WTC11 (cell line): ENCODE data around the gene MRPL47. TPM values are rescaled to one million over a fixed set of nuclear protein-coding genes. Genes with fewer than 3 reads are reported as not detected.

Source experiments
- ATAC-seq: fragments of 200-7000 bp; cut with Tn5 transposase; 2 replicates; pipeline ENCODE4 v1.10.0; 2021; ENCODE audit warnings: mild to moderate bottlenecking, moderate library complexity
- CTCF ChIA-PET: fragments of 300-600 bp; sonication (Branson Sonifier 250); formaldehyde crosslinking; loops from one replicate; lab custom pipeline; 2021; ENCODE audit warnings: antibody characterized with exemption; lab: Charles Lee
- POLR2A ChIA-PET: fragments of 350-600 bp; sonication (Branson Sonifier 250); formaldehyde crosslinking; loops from one replicate; lab custom pipeline; 2021; ENCODE audit warnings: antibody characterized with exemption; lab: Charles Lee
- DNase-seq: peaks from one replicate; pipeline ENCODE4 v3.0.0; 2021; ENCODE audit warnings: low spot score
- H3K27ac Mint-ChIP-seq: 2 replicates; pipeline ENCODE4 v1.8.0; 2021; ENCODE audit warnings: mixed read lengths
- H3K27me3 Mint-ChIP-seq: 2 replicates; pipeline ENCODE4 v1.8.0; 2021; ENCODE audit warnings: low read depth, mild to moderate bottlenecking, moderate library complexity, mixed read lengths
- H3K36me3 Mint-ChIP-seq: 2 replicates; pipeline ENCODE4 v1.8.0; 2021; ENCODE audit warnings: mixed read lengths
- H3K4me1 Mint-ChIP-seq: 2 replicates; pipeline ENCODE4 v1.8.0; 2022; ENCODE audit warnings: mixed read lengths
- H3K4me3 Mint-ChIP-seq: 2 replicates; pipeline ENCODE4 v1.8.0; 2021; ENCODE audit warnings: mild to moderate bottlenecking, moderate library complexity, mixed read lengths
- H3K9me3 Mint-ChIP-seq: 2 replicates; pipeline ENCODE4 v1.8.0; 2021; ENCODE audit warnings: mixed read lengths
- ATF1 ChIP-seq: sonication (generic); formaldehyde crosslinking; IDR thresholded peaks from 2 replicates; pipeline ENCODE4 v1.8.1; 2023; ENCODE audit warnings: mild to moderate bottlenecking, moderate library complexity, missing genetic modification reagents
- CBFB ChIP-seq: sonication (generic); formaldehyde crosslinking; IDR thresholded peaks from 2 replicates; pipeline ENCODE4 v1.8.1; 2022; ENCODE audit warnings: mild to moderate bottlenecking, low read depth, missing genetic modification reagents
- ESRRA ChIP-seq: sonication (generic); formaldehyde crosslinking; IDR thresholded peaks from 2 replicates; pipeline ENCODE4 v1.8.1; 2022; ENCODE audit warnings: mild to moderate bottlenecking, missing genetic modification reagents, borderline replicate concordance
- ETV6 ChIP-seq: sonication (generic); formaldehyde crosslinking; IDR thresholded peaks from 2 replicates; pipeline ENCODE4 v1.8.1; 2022; ENCODE audit warnings: mild to moderate bottlenecking, missing genetic modification reagents
- FOXK1 ChIP-seq: sonication (generic); formaldehyde crosslinking; IDR thresholded peaks from 2 replicates; pipeline ENCODE4 v1.8.0; 2022; ENCODE audit warnings: mild to moderate bottlenecking, moderate library complexity, missing genetic modification reagents
- GRHL2 ChIP-seq: fragments of 250-450 bp; sonication (Bioruptor Pico); IDR thresholded peaks from 2 replicates; pipeline ENCODE4 v1.8.0; 2022; ENCODE audit warnings: mild to moderate bottlenecking, moderate library complexity; ENCODE audit not compliant: insufficient replicate concordance, severe bottlenecking
- NFE2L1 ChIP-seq: sonication (generic); formaldehyde crosslinking; IDR thresholded peaks from 2 replicates; pipeline ENCODE4 v1.8.1; 2023; ENCODE audit warnings: missing genetic modification reagents
- NR2C2 ChIP-seq: sonication (generic); formaldehyde crosslinking; IDR thresholded peaks from 2 replicates; pipeline ENCODE4 v1.8.0; 2022; ENCODE audit warnings: mild to moderate bottlenecking, missing genetic modification reagents
- NR3C1 ChIP-seq: sonication (generic); formaldehyde crosslinking; conservative IDR thresholded peaks from 2 replicates; pipeline ENCODE4 v1.8.1; 2023; ENCODE audit warnings: low read depth, mild to moderate bottlenecking, missing genetic modification reagents
- SP1 ChIP-seq: sonication (generic); formaldehyde crosslinking; conservative IDR thresholded peaks from 2 replicates; pipeline ENCODE4 v1.8.1; 2022; ENCODE audit warnings: missing genetic modification reagents
- TEAD1 ChIP-seq: sonication (generic); formaldehyde crosslinking; IDR thresholded peaks from 2 replicates; pipeline ENCODE4 v1.8.0; 2022; ENCODE audit warnings: mild to moderate bottlenecking, missing genetic modification reagents
- ZBTB21 ChIP-seq: sonication (generic); formaldehyde crosslinking; IDR thresholded peaks from 2 replicates; pipeline ENCODE4 v1.8.1; 2023; ENCODE audit warnings: mild to moderate bottlenecking, missing genetic modification reagents, borderline replicate concordance
- ZNF121 ChIP-seq: sonication (generic); formaldehyde crosslinking; IDR thresholded peaks from 2 replicates; pipeline ENCODE4 v1.8.0; 2023; ENCODE audit warnings: missing genetic modification reagents
- ZNF138 ChIP-seq: sonication (generic); formaldehyde crosslinking; conservative IDR thresholded peaks from 2 replicates; pipeline ENCODE4 v1.8.1; 2022; ENCODE audit warnings: mild to moderate bottlenecking, moderate library complexity, missing genetic modification reagents
- ZNF219 ChIP-seq: sonication (generic); formaldehyde crosslinking; IDR thresholded peaks from 2 replicates; pipeline ENCODE4 v1.8.0; 2023; ENCODE audit warnings: missing genetic modification reagents, mild to moderate bottlenecking, borderline replicate concordance
- ZNF232 ChIP-seq: sonication (generic); formaldehyde crosslinking; IDR thresholded peaks from 2 replicates; pipeline ENCODE4 v1.8.0; 2022; ENCODE audit warnings: mild to moderate bottlenecking, missing genetic modification reagents
- ZNF396 ChIP-seq: fragments of 250-450 bp; sonication (Bioruptor Pico); IDR thresholded peaks from 2 replicates; pipeline ENCODE4 v1.8.0; 2021; ENCODE audit warnings: mild to moderate bottlenecking, moderate library complexity, borderline replicate concordance
- ZNF423 ChIP-seq: fragments of 250-450 bp; sonication (Bioruptor Pico); IDR thresholded peaks from 2 replicates; pipeline ENCODE4 v2.1.2; 2022; ENCODE audit warnings: mild to moderate bottlenecking, moderate library complexity
- total RNA-seq: library from RNA; stranded (reverse); gene quantifications from 3 replicates; pipeline ENCODE4 v1.2.3, GENCODE V29; 2021
- TF ChIP-seq, protein P1 (sequence below): fragments of 250-450 bp; sonication (Bioruptor Pico); IDR thresholded peaks from 2 replicates; pipeline ENCODE4 v1.9.0; 2021; ENCODE audit warnings: mild to moderate bottlenecking, borderline replicate concordance
- TF ChIP-seq, protein P2 (sequence below): sonication (generic); formaldehyde crosslinking; IDR thresholded peaks from 2 replicates; pipeline ENCODE4 v1.8.1; 2023; ENCODE audit warnings: mild to moderate bottlenecking, missing genetic modification reagents, moderate library complexity
- TF ChIP-seq, protein P3 (sequence below): sonication (generic); formaldehyde crosslinking; IDR thresholded peaks from 2 replicates; pipeline ENCODE4 v1.8.1; 2022; ENCODE audit warnings: low read depth, missing genetic modification reagents, borderline replicate concordance
- TF ChIP-seq, protein P4 (sequence below): sonication (generic); formaldehyde crosslinking; IDR thresholded peaks from 2 replicates; pipeline ENCODE4 v1.8.1; 2023; ENCODE audit warnings: mild to moderate bottlenecking, missing genetic modification reagents
- TF ChIP-seq, protein P5 (sequence below): sonication (generic); formaldehyde crosslinking; IDR thresholded peaks from 2 replicates; pipeline ENCODE4 v1.8.0; 2022; ENCODE audit warnings: mild to moderate bottlenecking, missing genetic modification reagents
- TF ChIP-seq, protein P6 (sequence below): sonication (generic); formaldehyde crosslinking; IDR thresholded peaks from 2 replicates; pipeline ENCODE4 v1.8.0; 2022; ENCODE audit warnings: mild to moderate bottlenecking, missing genetic modification reagents

Gene MRPL47
- total RNA-seq, 1 experiment from 2014 or later = 68.9 TPM

DNA sequence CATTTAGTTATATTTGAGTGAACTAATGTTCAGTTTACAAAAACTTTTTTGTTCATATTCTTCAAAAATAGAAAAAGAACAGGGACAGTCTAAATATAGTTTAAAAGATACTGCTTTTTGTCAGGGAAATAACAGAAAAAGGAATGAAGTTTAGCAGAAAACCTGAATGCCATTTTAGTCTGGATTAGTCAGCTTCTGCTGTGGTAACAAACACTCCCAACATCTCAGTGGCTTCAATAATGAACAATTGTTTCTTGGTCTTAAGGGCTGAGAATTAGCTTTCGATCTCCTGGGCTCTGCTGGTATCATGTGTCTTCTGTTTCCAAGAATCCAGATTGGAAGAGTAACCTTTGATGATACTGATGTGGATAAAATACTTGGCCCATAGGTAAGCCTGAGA, 36.0 kb upstream of the MRPL47 start:
- Mint-ChIP-seq H3K9me3 (peaks cover 7% of the 10 kb centered on the region), H3K4me3 (no peak overlapping the region), H3K27ac (no peak overlapping the region), H3K4me1 (peaks cover 4% of the 10 kb centered on the region; the same call in 1 of the 2 replicates)
- ATAC-seq (no peak), DNase-seq (no peak)
- ChIA-PET CTCF (interaction anchor here (1.0 kb wide), 1 partner anchor 9 kb away, joined by 3 read pairs; no protein-coding TSS in a partner anchor), POLR2A (no interaction called here)
- TF ChIP-seq, protein P1, sequence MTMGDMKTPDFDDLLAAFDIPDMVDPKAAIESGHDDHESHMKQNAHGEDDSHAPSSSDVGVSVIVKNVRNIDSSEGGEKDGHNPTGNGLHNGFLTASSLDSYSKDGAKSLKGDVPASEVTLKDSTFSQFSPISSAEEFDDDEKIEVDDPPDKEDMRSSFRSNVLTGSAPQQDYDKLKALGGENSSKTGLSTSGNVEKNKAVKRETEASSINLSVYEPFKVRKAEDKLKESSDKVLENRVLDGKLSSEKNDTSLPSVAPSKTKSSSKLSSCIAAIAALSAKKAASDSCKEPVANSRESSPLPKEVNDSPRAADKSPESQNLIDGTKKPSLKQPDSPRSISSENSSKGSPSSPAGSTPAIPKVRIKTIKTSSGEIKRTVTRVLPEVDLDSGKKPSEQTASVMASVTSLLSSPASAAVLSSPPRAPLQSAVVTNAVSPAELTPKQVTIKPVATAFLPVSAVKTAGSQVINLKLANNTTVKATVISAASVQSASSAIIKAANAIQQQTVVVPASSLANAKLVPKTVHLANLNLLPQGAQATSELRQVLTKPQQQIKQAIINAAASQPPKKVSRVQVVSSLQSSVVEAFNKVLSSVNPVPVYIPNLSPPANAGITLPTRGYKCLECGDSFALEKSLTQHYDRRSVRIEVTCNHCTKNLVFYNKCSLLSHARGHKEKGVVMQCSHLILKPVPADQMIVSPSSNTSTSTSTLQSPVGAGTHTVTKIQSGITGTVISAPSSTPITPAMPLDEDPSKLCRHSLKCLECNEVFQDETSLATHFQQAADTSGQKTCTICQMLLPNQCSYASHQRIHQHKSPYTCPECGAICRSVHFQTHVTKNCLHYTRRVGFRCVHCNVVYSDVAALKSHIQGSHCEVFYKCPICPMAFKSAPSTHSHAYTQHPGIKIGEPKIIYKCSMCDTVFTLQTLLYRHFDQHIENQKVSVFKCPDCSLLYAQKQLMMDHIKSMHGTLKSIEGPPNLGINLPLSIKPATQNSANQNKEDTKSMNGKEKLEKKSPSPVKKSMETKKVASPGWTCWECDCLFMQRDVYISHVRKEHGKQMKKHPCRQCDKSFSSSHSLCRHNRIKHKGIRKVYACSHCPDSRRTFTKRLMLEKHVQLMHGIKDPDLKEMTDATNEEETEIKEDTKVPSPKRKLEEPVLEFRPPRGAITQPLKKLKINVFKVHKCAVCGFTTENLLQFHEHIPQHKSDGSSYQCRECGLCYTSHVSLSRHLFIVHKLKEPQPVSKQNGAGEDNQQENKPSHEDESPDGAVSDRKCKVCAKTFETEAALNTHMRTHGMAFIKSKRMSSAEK (CRISPR knock-in tag) = no peak
- TF ChIP-seq ZNF219 (CRISPR knock-in tag) (no peak), ZNF423 (CRISPR knock-in tag) (no peak), NFE2L1 (no peak), CBFB (CRISPR knock-in tag) (no peak), ESRRA (CRISPR knock-in tag) (no peak), TEAD1 (CRISPR knock-in tag) (no peak), ZNF138 (no peak), ZNF232 (CRISPR knock-in tag) (no peak), ZNF396 (CRISPR knock-in tag) (no peak), GRHL2 (CRISPR knock-in tag) (no peak), NR3C1 (no peak), FOXK1 (CRISPR knock-in tag) (no peak), ZNF121 (CRISPR knock-in tag) (no peak), ETV6 (CRISPR knock-in tag) (no peak), NR2C2 (CRISPR knock-in tag) (no peak)
- TF ChIP-seq, protein P2, sequence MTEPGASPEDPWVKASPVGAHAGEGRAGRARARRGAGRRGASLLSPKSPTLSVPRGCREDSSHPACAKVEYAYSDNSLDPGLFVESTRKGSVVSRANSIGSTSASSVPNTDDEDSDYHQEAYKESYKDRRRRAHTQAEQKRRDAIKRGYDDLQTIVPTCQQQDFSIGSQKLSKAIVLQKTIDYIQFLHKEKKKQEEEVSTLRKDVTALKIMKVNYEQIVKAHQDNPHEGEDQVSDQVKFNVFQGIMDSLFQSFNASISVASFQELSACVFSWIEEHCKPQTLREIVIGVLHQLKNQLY (CRISPR knock-in tag) = no peak
- TF ChIP-seq, protein P3, sequence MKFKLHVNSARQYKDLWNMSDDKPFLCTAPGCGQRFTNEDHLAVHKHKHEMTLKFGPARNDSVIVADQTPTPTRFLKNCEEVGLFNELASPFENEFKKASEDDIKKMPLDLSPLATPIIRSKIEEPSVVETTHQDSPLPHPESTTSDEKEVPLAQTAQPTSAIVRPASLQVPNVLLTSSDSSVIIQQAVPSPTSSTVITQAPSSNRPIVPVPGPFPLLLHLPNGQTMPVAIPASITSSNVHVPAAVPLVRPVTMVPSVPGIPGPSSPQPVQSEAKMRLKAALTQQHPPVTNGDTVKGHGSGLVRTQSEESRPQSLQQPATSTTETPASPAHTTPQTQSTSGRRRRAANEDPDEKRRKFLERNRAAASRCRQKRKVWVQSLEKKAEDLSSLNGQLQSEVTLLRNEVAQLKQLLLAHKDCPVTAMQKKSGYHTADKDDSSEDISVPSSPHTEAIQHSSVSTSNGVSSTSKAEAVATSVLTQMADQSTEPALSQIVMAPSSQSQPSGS (CRISPR knock-in tag) = no peak
- TF ChIP-seq, all 79 proteins: peak for 0
- Mint-ChIP-seq H3K27me3 (no peaks in the 10 kb centered on the region), H3K36me3 (no peaks in the 10 kb centered on the region)

DNA sequence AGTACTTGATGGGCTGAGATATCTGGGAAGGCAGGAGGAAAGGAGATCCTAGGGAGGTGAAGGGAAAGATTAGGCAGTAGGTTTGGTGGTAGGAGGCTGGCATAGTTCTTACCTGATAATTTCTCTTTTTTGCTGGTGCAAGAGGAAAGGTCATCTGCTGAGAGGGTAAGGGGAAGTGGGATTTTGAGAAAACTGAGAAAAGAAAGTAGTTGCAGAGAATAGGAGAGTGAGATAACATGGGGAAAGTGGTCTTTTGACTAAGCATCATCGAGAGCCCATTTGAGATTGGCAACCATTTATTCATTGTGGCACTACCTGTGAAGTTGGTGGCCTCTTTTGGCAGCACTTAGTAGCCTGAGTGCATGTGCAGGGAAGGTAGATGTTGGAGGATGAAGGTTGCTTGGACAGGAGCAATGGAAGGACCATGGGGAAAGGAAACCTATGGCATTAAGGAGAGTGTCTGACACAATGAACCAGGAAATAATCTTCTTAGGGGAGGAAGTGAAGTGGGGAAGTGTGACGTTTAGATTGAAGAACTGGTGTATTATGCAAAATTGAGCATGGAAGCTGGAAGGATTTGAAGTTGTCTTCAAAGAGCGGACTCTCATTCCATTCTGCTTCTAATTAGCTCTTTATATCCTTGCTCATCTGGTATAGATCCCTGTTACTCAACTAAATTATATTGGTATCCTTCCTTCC, 26.5 kb upstream of the MRPL47 start:
- ChIA-PET POLR2A (no interaction called here), CTCF (interaction anchor here (1.4 kb wide), 1 partner anchor 19 kb away, joined by 6 read pairs; no protein-coding TSS in a partner anchor)
- no peaks in the 10 kb centered on the region for H3K9me3 Mint-ChIP-seq
- DNase-seq (no peak), ATAC-seq (no peak)
- peaks cover 3% of the 10 kb centered on the region for H3K4me1 Mint-ChIP-seq
- no peak overlapping the region for H3K4me3 Mint-ChIP-seq
- no peak overlapping the region for H3K27ac Mint-ChIP-seq
- no peaks in the 10 kb centered on the region for H3K27me3 Mint-ChIP-seq
- peaks cover under 1% of the 10 kb centered on the region; the same call in 1 of the 2 replicates for H3K36me3 Mint-ChIP-seq
- no peak for TF ChIP-seq ATF1 (CRISPR knock-in tag)
- TF ChIP-seq, protein P4, sequence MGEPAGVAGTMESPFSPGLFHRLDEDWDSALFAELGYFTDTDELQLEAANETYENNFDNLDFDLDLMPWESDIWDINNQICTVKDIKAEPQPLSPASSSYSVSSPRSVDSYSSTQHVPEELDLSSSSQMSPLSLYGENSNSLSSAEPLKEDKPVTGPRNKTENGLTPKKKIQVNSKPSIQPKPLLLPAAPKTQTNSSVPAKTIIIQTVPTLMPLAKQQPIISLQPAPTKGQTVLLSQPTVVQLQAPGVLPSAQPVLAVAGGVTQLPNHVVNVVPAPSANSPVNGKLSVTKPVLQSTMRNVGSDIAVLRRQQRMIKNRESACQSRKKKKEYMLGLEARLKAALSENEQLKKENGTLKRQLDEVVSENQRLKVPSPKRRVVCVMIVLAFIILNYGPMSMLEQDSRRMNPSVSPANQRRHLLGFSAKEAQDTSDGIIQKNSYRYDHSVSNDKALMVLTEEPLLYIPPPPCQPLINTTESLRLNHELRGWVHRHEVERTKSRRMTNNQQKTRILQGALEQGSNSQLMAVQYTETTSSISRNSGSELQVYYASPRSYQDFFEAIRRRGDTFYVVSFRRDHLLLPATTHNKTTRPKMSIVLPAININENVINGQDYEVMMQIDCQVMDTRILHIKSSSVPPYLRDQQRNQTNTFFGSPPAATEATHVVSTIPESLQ = no peak
- TF ChIP-seq SP1 (CRISPR knock-in tag) = no peak
- TF ChIP-seq, protein P5, sequence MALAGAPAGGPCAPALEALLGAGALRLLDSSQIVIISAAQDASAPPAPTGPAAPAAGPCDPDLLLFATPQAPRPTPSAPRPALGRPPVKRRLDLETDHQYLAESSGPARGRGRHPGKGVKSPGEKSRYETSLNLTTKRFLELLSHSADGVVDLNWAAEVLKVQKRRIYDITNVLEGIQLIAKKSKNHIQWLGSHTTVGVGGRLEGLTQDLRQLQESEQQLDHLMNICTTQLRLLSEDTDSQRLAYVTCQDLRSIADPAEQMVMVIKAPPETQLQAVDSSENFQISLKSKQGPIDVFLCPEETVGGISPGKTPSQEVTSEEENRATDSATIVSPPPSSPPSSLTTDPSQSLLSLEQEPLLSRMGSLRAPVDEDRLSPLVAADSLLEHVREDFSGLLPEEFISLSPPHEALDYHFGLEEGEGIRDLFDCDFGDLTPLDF (CRISPR knock-in tag) = no peak
- TF ChIP-seq, protein P6, sequence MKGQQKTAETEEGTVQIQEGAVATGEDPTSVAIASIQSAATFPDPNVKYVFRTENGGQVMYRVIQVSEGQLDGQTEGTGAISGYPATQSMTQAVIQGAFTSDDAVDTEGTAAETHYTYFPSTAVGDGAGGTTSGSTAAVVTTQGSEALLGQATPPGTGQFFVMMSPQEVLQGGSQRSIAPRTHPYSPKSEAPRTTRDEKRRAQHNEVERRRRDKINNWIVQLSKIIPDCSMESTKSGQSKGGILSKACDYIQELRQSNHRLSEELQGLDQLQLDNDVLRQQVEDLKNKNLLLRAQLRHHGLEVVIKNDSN = no peak
- no peak for TF ChIP-seq ZBTB21 (CRISPR knock-in tag)
- no peak for TF ChIP-seq ETV6 (CRISPR knock-in tag)
- TF ChIP-seq, protein P3 (CRISPR knock-in tag) = no peak
